ENCODE results near the gene CACNA2D3.

Gene CACNA2D3

GRCh38 chr3:54294214-54294613 is 171.9 kb downstream of the CACNA2D3 start:
- no peak for DNase-seq

- no peak for DNase-seq
Measured at GRCh38 chr3:54296531-54296930, 174.2 kb downstream of the CACNA2D3 start.

GRCh38 chr3:54299169-54299935 is 177.0 kb downstream of the CACNA2D3 start:
- no peak for DNase-seq

- no peak for DNase-seq
Measured at GRCh38 chr3:54303517-54304375, 181.4 kb downstream of the CACNA2D3 start.

- no peak for DNase-seq
Measured at GRCh38 chr3:54304877-54305276, 182.5 kb downstream of the CACNA2D3 start.

GRCh38 chr3:54305409-54306099 is 183.2 kb downstream of the CACNA2D3 start:
- no peak for DNase-seq

- no peak for DNase-seq
Measured at GRCh38 chr3:54307566-54308180, 185.3 kb downstream of the CACNA2D3 start.

GRCh38 chr3:54309601-54310000 is 187.2 kb downstream of the CACNA2D3 start:
- DNase-seq = no peak

- DNase-seq = no peak
Measured at GRCh38 chr3:54311211-54311747, 188.9 kb downstream of the CACNA2D3 start.

- DNase-seq = no peak
Measured at GRCh38 chr3:54312156-54312899, 190.0 kb downstream of the CACNA2D3 start.

GRCh38 chr3:54313418-54313817 is 191.1 kb downstream of the CACNA2D3 start:
- DNase-seq = no peak

- no peak for DNase-seq
Measured at GRCh38 chr3:54321520-54321919, 199.2 kb downstream of the CACNA2D3 start.

- DNase-seq = no peak
Measured at GRCh38 chr3:54322354-54322753, 200.0 kb downstream of the CACNA2D3 start.

- DNase-seq = no peak
Measured at GRCh38 chr3:54324103-54324502, 201.8 kb downstream of the CACNA2D3 start.

GRCh38 chr3:54326951-54327350 is 204.6 kb downstream of the CACNA2D3 start:
- no peak for DNase-seq

- DNase-seq = no peak
Measured at GRCh38 chr3:54331341-54331740, 209.0 kb downstream of the CACNA2D3 start.

GRCh38 chr3:54337846-54338245 is 215.5 kb downstream of the CACNA2D3 start:
- no peak for DNase-seq

- DNase-seq = no peak
Measured at GRCh38 chr3:54339608-54340007, 217.3 kb downstream of the CACNA2D3 start.

- DNase-seq = no peak
Measured at GRCh38 chr3:54341811-54342210, 219.5 kb downstream of the CACNA2D3 start.

GRCh38 chr3:54342676-54343075 is 220.3 kb downstream of the CACNA2D3 start:
- no peak for DNase-seq

GRCh38 chr3:54343495-54343894 is 221.1 kb downstream of the CACNA2D3 start:
- no peak for DNase-seq
